HEK293T (cell line): ENCODE measurements around the gene SLAIN2.

Experiments
- CTCF ChIA-PET: fragments of 350-600 bp; formaldehyde crosslinking; extraction: SDS; loops from one replicate; lab custom pipeline; 2021; ENCODE audit warnings: antibody characterized with exemption, inconsistent platforms; lab: Yijun Ruan, JAX
- POLR2A ChIA-PET: fragments of 350-600 bp; formaldehyde crosslinking; extraction: SDS; loops from one replicate; lab custom pipeline; 2020; ENCODE audit warnings: antibody characterized with exemption, inconsistent platforms; lab: Yijun Ruan, JAX
- DNase-seq: peaks from one replicate; pipeline ENCODE4 v3.0.0; 2012; ENCODE audit warnings: mixed read lengths; ENCODE audit errors: extremely low spot score
- ARNT ChIP-seq: fragments of 450-650 bp; IDR thresholded peaks from 2 replicates; pipeline ENCODE4 v1.6.1; 2017; ENCODE audit warnings: mild to moderate bottlenecking
- BHLHE40 ChIP-seq: fragments of 450-650 bp; IDR thresholded peaks from 2 replicates; pipeline ENCODE4 v1.6.1; 2016; ENCODE audit warnings: mild to moderate bottlenecking, moderate library complexity, borderline replicate concordance
- CTBP1 ChIP-seq: fragments of 450-650 bp; IDR thresholded peaks from 2 replicates; pipeline ENCODE4 v1.6.1; 2016; ENCODE audit warnings: borderline replicate concordance
- ELF4 ChIP-seq: fragments of 450-650 bp; IDR thresholded peaks from 2 replicates; pipeline ENCODE4 v1.6.1; 2017; ENCODE audit warnings: antibody characterized with exemption
- FOXA1 ChIP-seq: fragments of 450-650 bp; IDR thresholded peaks from 2 replicates; pipeline ENCODE4 v1.6.1; 2016; ENCODE audit warnings: mild to moderate bottlenecking
- FOXK2 ChIP-seq: fragments of 450-650 bp; IDR thresholded peaks from 2 replicates; pipeline ENCODE4 v1.6.1; 2016; ENCODE audit warnings: mild to moderate bottlenecking
- HDGF ChIP-seq: fragments of 450-650 bp; IDR thresholded peaks from 2 replicates; pipeline ENCODE4 v1.6.1; 2017; ENCODE audit warnings: antibody characterized with exemption, borderline replicate concordance
- L3MBTL2 ChIP-seq: fragments of 450-650 bp; conservative IDR thresholded peaks from 2 replicates; pipeline ENCODE4 v1.6.1; 2016; ENCODE audit warnings: mild to moderate bottlenecking
- LEF1 ChIP-seq: fragments of 450-650 bp; IDR thresholded peaks from 2 replicates; pipeline ENCODE4 v1.6.1; 2017; ENCODE audit warnings: mild to moderate bottlenecking, borderline replicate concordance
- NFRKB ChIP-seq: fragments of 450-650 bp; IDR thresholded peaks from 2 replicates; pipeline ENCODE4 v1.6.1; 2016; ENCODE audit warnings: mild to moderate bottlenecking, moderate library complexity
- PKNOX1 ChIP-seq: fragments of 450-650 bp; IDR thresholded peaks from 2 replicates; pipeline ENCODE4 v1.6.1; 2016
- SP1 ChIP-seq: fragments of 450-650 bp; IDR thresholded peaks from 2 replicates; pipeline ENCODE4 v1.6.1; 2017
- SUZ12 ChIP-seq: fragments of 450-650 bp; IDR thresholded peaks from 2 replicates; pipeline ENCODE4 v1.6.1; 2016; ENCODE audit warnings: mild to moderate bottlenecking
- TARDBP ChIP-seq: fragments of 450-650 bp; IDR thresholded peaks from 2 replicates; pipeline ENCODE4 v1.6.1; 2016
- ZNF384 ChIP-seq: fragments of 450-650 bp; IDR thresholded peaks from 2 replicates; pipeline ENCODE4 v1.6.1; 2016

The SLAIN2 gene

GRCh38 chr4:48470570-48470969 is 129.2 kb downstream of the SLAIN2 start:
- POLR2A ChIA-PET = no interaction called here
- no peak for DNase-seq
- TF ChIP-seq HDGF (no peak), ZNF384 (no peak), FOXA1 (no peak), ARNT (no peak), ELF4 (no peak), SUZ12 (no peak), FOXK2 (no peak), SP1 (no peak), TARDBP (no peak)
- CTCF ChIA-PET = no interaction called here

DNA sequence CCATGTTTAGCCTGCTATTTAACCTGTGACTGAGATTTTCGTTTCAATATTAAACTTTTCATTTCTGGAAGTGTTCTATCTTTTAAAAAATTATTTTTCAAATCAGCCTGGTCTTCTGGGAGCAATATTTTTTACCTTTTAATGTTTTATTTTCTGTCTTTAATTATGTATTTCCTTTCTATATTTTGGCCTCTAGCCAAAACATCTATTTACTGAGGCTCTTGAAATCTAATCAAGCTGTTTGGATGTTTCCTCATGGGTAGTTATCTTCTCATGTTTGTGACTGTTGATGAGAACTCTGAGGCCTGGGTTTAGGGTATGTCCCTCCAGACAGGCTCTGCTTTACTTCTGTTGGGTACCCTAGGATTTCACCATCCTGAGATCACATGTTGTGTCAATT is 131.5 kb downstream of the SLAIN2 start:
- no peak for TF ChIP-seq FOXA1
- TF ChIP-seq ZNF384 = no peak
- no peak for TF ChIP-seq SP1
- no peak for TF ChIP-seq CTBP1
- no peak for TF ChIP-seq PKNOX1
- TF ChIP-seq L3MBTL2 = no peak
- no peak for TF ChIP-seq TARDBP
- no peak for TF ChIP-seq SUZ12
- TF ChIP-seq ARNT = no peak
- TF ChIP-seq LEF1 = no peak
- no peak for TF ChIP-seq BHLHE40
- TF ChIP-seq HDGF = no peak
- no peak for DNase-seq
- ChIA-PET CTCF (no interaction called here), POLR2A (no interaction called here)

DNA sequence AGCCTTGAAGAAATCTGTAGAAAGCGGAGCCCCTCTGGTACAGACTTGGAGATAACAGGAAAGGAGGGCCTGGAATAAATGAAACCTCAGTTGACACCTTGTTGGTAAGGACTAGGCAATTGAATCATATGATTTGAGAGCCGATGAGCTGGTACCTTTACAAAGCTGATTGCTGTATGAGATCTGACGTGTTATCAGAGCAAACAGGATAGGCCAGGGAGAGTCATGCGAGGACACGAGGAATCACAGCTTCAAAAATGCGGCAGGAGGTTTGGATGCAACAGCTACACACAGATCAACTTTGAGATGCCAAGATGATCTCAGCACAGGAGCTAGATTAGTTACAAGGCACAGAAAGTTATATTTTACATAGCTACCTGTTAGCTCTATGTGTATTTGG is 134.4 kb downstream of the SLAIN2 start:
- ChIA-PET CTCF (interaction anchor here (1.6 kb wide), 1 partner anchor 11 kb away, joined by 8 read pairs; no protein-coding TSS in a partner anchor), POLR2A (no interaction called here)
- no peak for DNase-seq
- TF ChIP-seq LEF1 (no peak), BHLHE40 (no peak), CTBP1 (no peak), ZNF384 (no peak), FOXA1 (no peak), SUZ12 (no peak), NFRKB (no peak), SP1 (no peak), TARDBP (no peak)
